Kidney epithelial cell (primary cell): ENCODE measurements around the gene ZNF728. TPM values are rescaled to one million over a fixed set of nuclear protein-coding genes. Genes with fewer than 3 reads are reported as not detected.
"Not testable (repeated sequence)": the region's sequence is repeated elsewhere in the genome, so short reads cannot be mapped to it uniquely, and the experiment has no call there.

Experiments
- DNase-seq: peaks from one replicate; pipeline ENCODE4 v3.0.0-alpha.2; 2010; ENCODE audit warnings: low read depth
- H3K27me3 ChIP-seq: 2 replicates; pipeline ENCODE4 v1.6.0; 2011; ENCODE audit warnings: low read length; ENCODE audit not compliant: control insufficient read depth, insufficient read depth
- H3K36me3 ChIP-seq: 2 replicates; pipeline ENCODE4 v1.5.1; 2011; ENCODE audit warnings: low read length; ENCODE audit not compliant: control insufficient read depth, insufficient read depth
- H3K4me3 ChIP-seq: 2 replicates; pipeline ENCODE4 v1.5.1; 2011; ENCODE audit warnings: low read depth, mild to moderate bottlenecking, control low read depth, low read length
- total RNA-seq: library from RNA; depleted of rRNA; stranded (reverse); fragments of >200 nt; gene quantifications from 2 replicates; pipeline ENCODE4 v1.2.3, GENCODE V29; 2015
- TF ChIP-seq, protein P1 (sequence below): IDR thresholded peaks from 2 replicates; pipeline ENCODE4 v1.5.1; 2011; ENCODE audit warnings: mild to moderate bottlenecking, moderate library complexity, low read length, control low read depth, inconsistent platforms; ENCODE audit not compliant: insufficient read depth, poor library complexity, severe bottlenecking

Gene ZNF728
- total RNA-seq = 0.89 TPM in 1 of 2 replicates, not detected in the other

DNA sequence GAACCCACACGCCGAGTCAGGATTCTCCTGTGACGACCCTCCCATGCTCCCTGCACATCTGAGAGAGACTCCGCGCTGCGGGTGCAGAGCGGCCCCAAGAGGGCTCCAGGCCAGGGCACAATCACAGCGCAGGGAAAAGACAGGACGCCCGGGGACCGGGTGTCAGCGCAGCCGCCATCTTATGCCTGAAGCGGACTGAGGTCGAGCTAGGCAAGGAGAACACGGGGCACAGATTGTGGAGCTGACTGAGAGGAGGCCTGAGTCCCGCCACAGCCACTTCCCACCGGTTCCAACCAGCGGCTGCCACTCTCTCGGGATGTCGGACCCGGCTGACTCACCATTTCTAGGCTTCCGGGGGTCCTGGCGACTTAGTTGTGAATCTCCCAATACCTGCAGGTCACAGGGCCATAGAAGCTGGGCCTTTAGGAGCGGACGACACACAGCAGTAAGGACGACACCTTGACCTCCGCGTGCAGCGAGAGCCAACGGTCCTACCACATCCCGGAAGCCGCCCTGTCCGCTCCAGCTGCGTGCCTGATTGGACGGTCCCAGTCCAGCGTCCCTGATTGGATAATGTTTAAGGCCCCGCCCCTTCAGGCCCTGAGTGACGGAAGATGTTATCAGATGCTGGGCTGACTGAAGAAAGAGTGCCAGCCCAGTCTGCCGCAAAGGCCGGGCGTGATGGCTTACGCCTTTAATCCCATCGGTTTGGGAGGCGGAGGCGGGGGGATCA is at the start of gene ZNF728:
Gene ZNF728, minus strand, starts transcription at position 487 of the 733 bp plus-strand sequence. Its CDS starts 146 bp downstream, at position 341.
- no peak within 1 kb of the TSS for H3K4me3 ChIP-seq
- no peaks in the 10 kb centered on the region for H3K27me3 ChIP-seq

DNA sequence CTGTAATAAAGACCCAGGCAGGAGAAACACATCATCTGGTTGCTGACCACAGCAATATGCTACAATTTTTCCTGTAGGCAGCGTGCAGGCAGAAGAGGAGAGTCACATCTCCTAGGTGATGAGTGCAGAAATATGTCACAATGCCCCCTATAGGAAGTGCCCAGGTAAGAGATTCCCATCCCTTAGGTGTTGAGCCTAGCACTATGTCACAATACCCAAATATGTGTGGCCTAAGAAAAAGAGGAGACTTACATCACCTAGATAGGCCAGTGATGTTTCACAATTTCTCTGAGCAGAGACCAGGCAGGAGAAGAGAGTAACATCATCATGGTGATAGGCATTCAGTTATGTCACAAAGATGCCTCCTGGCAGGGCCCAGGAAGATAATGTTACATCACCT is 49.4 kb upstream of the ZNF728 start:
- Histone ChIP-seq H3K4me3 (no peak overlapping the region), H3K36me3 (no peaks in the 10 kb centered on the region), H3K27me3 (no peaks in the 10 kb centered on the region)
- DNase-seq = no peak
- TF ChIP-seq, protein P1, sequence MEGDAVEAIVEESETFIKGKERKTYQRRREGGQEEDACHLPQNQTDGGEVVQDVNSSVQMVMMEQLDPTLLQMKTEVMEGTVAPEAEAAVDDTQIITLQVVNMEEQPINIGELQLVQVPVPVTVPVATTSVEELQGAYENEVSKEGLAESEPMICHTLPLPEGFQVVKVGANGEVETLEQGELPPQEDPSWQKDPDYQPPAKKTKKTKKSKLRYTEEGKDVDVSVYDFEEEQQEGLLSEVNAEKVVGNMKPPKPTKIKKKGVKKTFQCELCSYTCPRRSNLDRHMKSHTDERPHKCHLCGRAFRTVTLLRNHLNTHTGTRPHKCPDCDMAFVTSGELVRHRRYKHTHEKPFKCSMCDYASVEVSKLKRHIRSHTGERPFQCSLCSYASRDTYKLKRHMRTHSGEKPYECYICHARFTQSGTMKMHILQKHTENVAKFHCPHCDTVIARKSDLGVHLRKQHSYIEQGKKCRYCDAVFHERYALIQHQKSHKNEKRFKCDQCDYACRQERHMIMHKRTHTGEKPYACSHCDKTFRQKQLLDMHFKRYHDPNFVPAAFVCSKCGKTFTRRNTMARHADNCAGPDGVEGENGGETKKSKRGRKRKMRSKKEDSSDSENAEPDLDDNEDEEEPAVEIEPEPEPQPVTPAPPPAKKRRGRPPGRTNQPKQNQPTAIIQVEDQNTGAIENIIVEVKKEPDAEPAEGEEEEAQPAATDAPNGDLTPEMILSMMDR = no peak

More for the DNA sequence above, at the start of gene ZNF728:
- no peak for DNase-seq
- no peaks in the 10 kb centered on the region for H3K36me3 ChIP-seq
- TF ChIP-seq, protein P1 = no peak

DNA sequence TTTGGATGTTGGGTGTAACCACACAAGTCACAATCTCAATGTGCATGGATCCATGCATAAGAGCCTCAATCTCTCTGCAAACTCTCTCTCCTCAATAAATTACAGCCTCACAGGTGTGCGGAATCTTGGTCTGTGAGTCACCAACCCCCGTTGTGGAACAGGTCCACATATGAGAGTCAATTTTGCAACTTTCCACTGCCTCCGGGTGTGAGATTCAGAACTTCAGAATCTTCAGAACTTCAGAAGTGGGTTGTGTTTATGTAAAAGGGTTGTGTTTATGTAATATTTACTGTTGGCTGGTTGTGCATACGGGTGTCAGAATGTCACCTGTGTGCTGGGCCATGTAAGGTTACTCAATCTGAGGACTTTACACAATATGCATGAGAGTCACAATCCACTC is 46.3 kb upstream of the ZNF728 start:
- H3K27me3 ChIP-seq = no peaks in the 10 kb centered on the region
- TF ChIP-seq, protein P1 = no peak

DNA sequence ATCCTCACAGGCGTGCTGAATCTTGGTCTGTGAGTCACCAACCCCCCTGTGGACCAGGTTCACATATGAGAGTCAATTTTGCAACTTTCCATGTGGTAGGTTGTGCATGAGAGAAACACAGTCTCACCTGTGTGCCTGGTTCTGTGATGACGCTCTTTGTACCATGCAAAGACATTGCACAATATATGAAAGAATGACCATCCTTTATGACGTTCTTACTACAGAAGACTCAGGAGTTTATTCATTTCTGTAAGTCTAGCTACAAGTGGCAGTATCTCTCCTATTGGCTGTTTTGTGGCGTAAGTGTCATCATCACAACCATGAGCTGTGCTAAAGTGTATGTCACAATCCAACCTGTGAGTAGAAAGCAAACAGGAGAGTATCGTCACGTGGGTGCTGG is 43.8 kb upstream of the ZNF728 start:
- TF ChIP-seq, protein P1 = no peak
- Histone ChIP-seq H3K27me3 (no peaks in the 10 kb centered on the region), H3K36me3 (no peaks in the 10 kb centered on the region), H3K4me3 (no peak overlapping the region)
- DNase-seq = no peak

More for the DNA sequence above, 46.3 kb upstream of the ZNF728 start:
- no peak for DNase-seq
- no peak overlapping the region for H3K4me3 ChIP-seq
- no peaks in the 10 kb centered on the region for H3K36me3 ChIP-seq

DNA sequence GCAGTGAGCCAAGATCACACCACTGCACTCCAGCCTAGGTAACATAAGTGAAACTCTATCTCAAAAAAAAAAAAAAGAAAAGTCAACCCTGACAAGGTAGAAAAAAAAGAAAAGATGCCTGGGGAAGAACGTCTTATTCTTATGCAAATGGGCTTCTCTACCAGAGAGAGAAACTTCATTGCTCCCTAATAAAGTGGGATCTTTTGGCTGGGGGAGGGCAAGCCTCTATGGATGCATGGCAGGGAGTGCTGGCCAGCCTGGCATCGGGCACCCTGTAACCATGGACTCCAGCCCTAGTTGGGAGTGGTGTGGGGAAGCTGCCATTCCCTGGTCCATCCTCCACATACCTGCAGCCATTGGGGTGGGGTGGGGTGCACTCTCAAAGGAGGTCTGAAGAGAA is 30.7 kb upstream of the ZNF728 start:
- TF ChIP-seq, protein P1 = no peak
- no peak for DNase-seq
- no peaks in the 10 kb centered on the region for H3K36me3 ChIP-seq

DNA sequence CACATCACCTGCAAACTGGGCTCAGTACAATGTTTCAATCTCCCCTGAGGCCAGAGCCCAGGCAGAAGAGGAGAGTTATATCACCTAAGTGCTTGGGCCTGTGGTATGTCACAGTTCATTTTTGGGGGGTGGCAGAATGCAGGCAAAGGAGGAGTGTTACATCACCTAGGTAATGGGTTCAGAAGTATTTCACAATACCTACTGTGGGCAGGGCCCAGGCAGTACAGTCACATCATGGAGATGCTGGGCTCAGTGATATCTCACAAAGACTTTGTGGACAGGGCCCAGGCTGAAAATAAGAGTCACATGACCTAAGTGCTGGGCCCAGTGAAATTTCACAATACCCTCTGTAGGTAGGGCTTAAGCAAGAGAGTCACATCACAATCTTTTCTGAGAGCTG is 12.7 kb upstream of the ZNF728 start:
- no peaks in the 10 kb centered on the region for H3K36me3 ChIP-seq
- no peak for DNase-seq
- TF ChIP-seq, protein P1 = no peak
- H3K27me3 ChIP-seq = no peaks in the 10 kb centered on the region
- H3K4me3 ChIP-seq = no peak overlapping the region

More for the DNA sequence above, 30.7 kb upstream of the ZNF728 start:
- no peaks in the 10 kb centered on the region for H3K27me3 ChIP-seq
- no peak overlapping the region for H3K4me3 ChIP-seq

DNA sequence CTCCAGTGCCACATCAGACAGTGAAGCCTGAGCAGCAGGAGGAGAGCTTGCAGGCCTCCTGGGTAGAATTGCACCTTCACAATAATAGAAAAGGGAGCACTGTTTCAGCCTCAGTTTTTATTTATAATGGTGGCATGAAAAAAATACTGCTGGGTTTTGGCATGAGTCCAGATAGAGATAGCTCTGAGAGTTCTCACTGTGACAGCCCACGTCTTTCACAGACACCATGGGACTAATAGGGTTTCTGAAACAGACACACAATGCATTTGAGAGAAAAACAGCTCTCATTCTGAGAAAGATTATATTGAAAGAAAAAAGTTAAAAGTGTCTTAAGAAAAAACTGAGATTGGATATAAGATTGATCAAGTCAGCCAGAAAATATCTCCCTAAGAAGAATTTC is 8.0 kb downstream of the ZNF728 start:
- H3K4me3 ChIP-seq, DNase-seq, H3K36me3 ChIP-seq, H3K27me3 ChIP-seq: not testable (repeated sequence)
